K562 (cell line): ENCODE measurements around the gene JPH3. TPM values are rescaled to one million over a fixed set of nuclear protein-coding genes. Genes with fewer than 3 reads are reported as not detected.

Source experiments
- ATAC-seq: fragments of 200-7000 bp; cut with Tn5 transposase; 3 replicates; pipeline ENCODE4 v1.9.1; 2020; ENCODE audit warnings: moderate library complexity
- BruUV-seq: library from RNA; stranded (reverse); fragments of 400-500 nt; replicated peaks from 2 replicates; lab custom pipeline; 2021; lab: Mats Ljungman, UMichigan
- CTCF ChIA-PET: fragments of 300-600 bp; formaldehyde crosslinking; extraction: SDS; loops from one replicate; lab custom pipeline; 2021; ENCODE audit warnings: low intra/inter-chr PET ratio; lab: Yijun Ruan, JAX
- POLR2A ChIA-PET: fragments of 300-600, 350-650 bp; sonication (Branson Sonifier 250); formaldehyde crosslinking; extraction: SDS; loops from one replicate; lab custom pipeline; 2021; ENCODE audit warnings: antibody characterized with exemption, inconsistent platforms; lab: Yijun Ruan, JAX
- DNase-seq, 4 experiments: peaks; one replicate each; pipeline versions ENCODE4 v3.0.0 to v3.0.0-alpha.2; 2011 to 2018; ENCODE audit warnings: low spot score in 3 of 4, mixed read lengths in 3 of 4; ENCODE audit errors: extremely low read depth in 1 of 4
- FAIRE-seq: peaks from 2 replicates; lab custom pipeline; 2011; peaks lifted over from hg19 to GRCh38; lab: Jason Lieb, UNC
- H2AFZ ChIP-seq: 2 replicates; pipeline ENCODE4 v1.6.0; 2011; ENCODE audit warnings: low read depth, low read length, control low read depth, inconsistent platforms
- H3K27ac ChIP-seq: fragments of 200-600 bp; 3 replicates; pipeline ENCODE4 v1.8.0; 2011; ENCODE audit warnings: low read depth, mild to moderate bottlenecking, control low read depth, inconsistent platforms, low read length, moderate library complexity, mixed read lengths; ENCODE audit errors: extremely low read depth
- H3K27me3 ChIP-seq, 2 experiments: fragments of 300-600 bp in 1 of 2; 2 replicates in 1 of 2; 3 replicates in 1 of 2; pipeline versions ENCODE4 v1.6.0 to v1.8.0; 2011; ENCODE audit warnings: inconsistent platforms in 2 of 2, low read length in 2 of 2, mild to moderate bottlenecking in 1 of 2, mixed read lengths in 1 of 2, moderate library complexity in 1 of 2; ENCODE audit not compliant: control insufficient read depth in 2 of 2, insufficient read depth in 2 of 2
- H3K36me3 ChIP-seq: fragments of 300-600 bp; 3 replicates; pipeline ENCODE4 v1.8.0; 2011; ENCODE audit warnings: mild to moderate bottlenecking, low read length, inconsistent platforms; ENCODE audit not compliant: control insufficient read depth, insufficient read depth
- H3K4me1 ChIP-seq, 2 experiments: fragments of 200-600 bp in 1 of 2; replicated peaks in 1 of 2; 2 replicates in 1 of 2; 3 replicates in 1 of 2; pipeline versions ENCODE4 v1.5.1 to v1.8.0; 2011; ENCODE audit warnings: inconsistent platforms in 2 of 2, low read length in 2 of 2, mild to moderate bottlenecking in 1 of 2, mixed read lengths in 1 of 2, moderate library complexity in 1 of 2; ENCODE audit not compliant: control insufficient read depth in 2 of 2, insufficient read depth in 2 of 2
- H3K4me2 ChIP-seq: 2 replicates; pipeline ENCODE4 v1.6.1; 2011; ENCODE audit warnings: low read length, control low read depth, inconsistent platforms, mixed read lengths; ENCODE audit not compliant: insufficient read depth
- H3K4me3 ChIP-seq: fragments of 200-600 bp; sonication (generic), shearing (Covaris generic); 2 replicates; pipeline ENCODE4 v1.5.1; 2016; ENCODE audit warnings: control low read depth, inconsistent platforms
- H3K79me2 ChIP-seq: fragments of 200-600 bp; 3 replicates; pipeline ENCODE4 v1.8.0; 2011; ENCODE audit warnings: low read length, inconsistent platforms; ENCODE audit not compliant: control insufficient read depth, insufficient read depth
- H3K9ac ChIP-seq, 2 experiments: 2 replicates each; pipeline versions ENCODE4 v1.6.0 to v1.6.1; 2011; ENCODE audit warnings: low read depth in 2 of 2, low read length in 2 of 2, control low read depth in 1 of 2, inconsistent platforms in 1 of 2, mild to moderate bottlenecking in 1 of 2, mixed read lengths in 1 of 2; ENCODE audit not compliant: insufficient read depth in 1 of 2
- H3K9me1 ChIP-seq: one replicate; pipeline ENCODE4 v1.6.0; 2011; ENCODE audit warnings: inconsistent platforms, mild to moderate bottlenecking, low read length, moderate library complexity; ENCODE audit not compliant: control insufficient read depth, insufficient read depth
- H3K9me3 ChIP-seq: replicated peaks from 2 replicates; pipeline ENCODE4 v1.5.1; 2011; ENCODE audit warnings: low read depth, low read length, inconsistent platforms; ENCODE audit not compliant: control insufficient read depth, insufficient read depth
- H4K20me1 ChIP-seq: replicated peaks from 2 replicates; pipeline ENCODE4 v1.6.1; 2011; ENCODE audit warnings: low read length, inconsistent platforms, mixed read lengths; ENCODE audit not compliant: control insufficient read depth, insufficient read depth
- BACH1 ChIP-seq: fragments of 200-800 bp; sonication (Bioruptor generic); IDR thresholded peaks from 2 replicates; pipeline ENCODE4 v1.6.1; 2016; ENCODE audit warnings: missing genetic modification characterization, missing compliant biosample characterization
- RB1 ChIP-seq: fragments of 450-650 bp; IDR thresholded peaks from 2 replicates; pipeline ENCODE4 v1.6.1; 2017; ENCODE audit warnings: low read depth, mild to moderate bottlenecking
- RUNX1 ChIP-seq: sonication (generic); IDR thresholded peaks from 2 replicates; pipeline ENCODE4 v1.6.1; 2016; ENCODE audit warnings: antibody characterized with exemption, low read depth
- WGBS: fragments of 100-300 bp; shearing (Covaris generic); methylation state at CpG from one replicate; pipeline ENCODE4 v1.1.6; 2016; ENCODE audit warnings: low coverage, mixed read lengths; ENCODE audit not compliant: insufficient coverage; ENCODE audit errors: missing lambda C conversion rate; 5-methylcytosine and 5-hydroxymethylcytosine counted together
- in situ Hi-C: fragments of 300-500 bp; cut with MboI; formaldehyde crosslinking; loops from 4 replicates; pipeline ENCODE4 v1.15.0; 2018; ENCODE audit warnings: inconsistent platforms, mixed read lengths
- intact Hi-C: fragments of 100-400 bp; cut with micrococcal nuclease; formaldehyde crosslinking; loops from 2 replicates; pipeline ENCODE4 v1.14.2; 2022
- polyA plus RNA-seq, 8 experiments: library from polyadenylated mRNA; depleted of rRNA in 4 of 8; stranded (reverse) in 5 of 8; unstranded in 3 of 8; fragments of >200 nt; fragmentation: Nextera tagmentation in 2 of 8; fragmentation: Illumina TruSeq in 1 of 8; extraction: Ambion mirVana in 2 of 8; extraction: Trizol in 1 of 8; gene quantifications; 2 replicates each; pipeline versions ENCODE4 v1.2.1 to v1.2.3, GENCODE V29; 2011 to 2014; ENCODE audit warnings: inconsistent platforms in 1 of 8, missing spikeins in 1 of 8
- total RNA-seq, 7 experiments: library from RNA; depleted of rRNA in 6 of 7; stranded (reverse); fragments of >200 nt in 6 of 7; fragmentation: Illumina TruSeq in 2 of 7; extraction: Trizol in 2 of 7; gene quantifications; 2 replicates each; pipeline versions ENCODE4 v1.2.1 to v1.2.3, GENCODE V29; 2011 to 2021; ENCODE audit warnings: low replicate concordance in 1 of 7
- TF ChIP-seq, protein P1 (sequence below): fragments of 450-650 bp; IDR thresholded peaks from 2 replicates; pipeline ENCODE4 v1.6.1; 2016; ENCODE audit warnings: low read depth, mild to moderate bottlenecking, moderate library complexity
- TF ChIP-seq, protein P2 (sequence below): sonication (generic); formaldehyde crosslinking; IDR thresholded peaks from 2 replicates; pipeline ENCODE4 v1.8.0; 2022; ENCODE audit warnings: missing genetic modification reagents, mild to moderate bottlenecking, borderline replicate concordance

JPH3 gene
- total and polyA plus RNA-seq, 9 of the 15 experiments (the other 6 are each of a cell fraction or from before 2014, with no cell fraction given): 0.01 TPM; not detected in 8

DNA sequence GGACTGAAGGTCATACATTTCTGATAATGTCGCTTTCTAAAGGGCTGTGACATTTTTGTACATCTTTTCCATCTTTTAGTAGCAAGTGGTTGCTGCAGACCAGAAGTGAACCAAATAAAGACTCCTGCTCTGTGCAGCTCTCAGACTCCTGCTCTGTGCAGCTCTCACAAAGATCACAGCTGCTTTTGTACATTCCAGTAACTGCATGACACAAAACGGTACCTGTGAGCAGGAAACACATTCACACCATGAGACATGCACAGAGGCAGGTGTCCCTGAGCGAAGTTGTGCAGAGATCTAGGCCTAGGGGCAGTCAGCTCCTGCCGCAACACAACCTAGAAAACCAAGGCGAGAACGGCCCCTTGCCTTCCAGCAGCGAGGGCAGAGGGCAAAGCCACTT lies 95.9 kb downstream of the JPH3 start:
- ATAC-seq: no peak

More for the DNA sequence above, 95.9 kb downstream of the JPH3 start:
- CTCF ChIA-PET: no interaction called here
- DNase-seq (no peak), FAIRE-seq (no peak)
- no peaks in the 10 kb centered on the region for H3K79me2 ChIP-seq
- H3K4me2 ChIP-seq: no peak overlapping the region
- no peaks in the 10 kb centered on the region for H4K20me1 ChIP-seq
- no peaks in the 10 kb centered on the region for H3K9me3 ChIP-seq
- 77% methylated on average over 7 of the region's 7 CpGs for WGBS
- in situ Hi-C loops (no loop called here), intact Hi-C loops (no loop called here)
- no peak overlapping the region for H3K27ac ChIP-seq
- POLR2A ChIA-PET: interaction anchor here (0.6 to 1.0 kb wide), 3 partner anchors 8 to 33 kb away, joined by 3 read pairs; no protein-coding TSS in a partner anchor
- H3K9ac ChIP-seq: no peak overlapping the region
- H3K36me3 ChIP-seq: peaks cover 63% of the 10 kb centered on the region; the same call in 1 of the 3 replicates
- H2AFZ ChIP-seq: no peak overlapping the region
- BruUV-seq: no TSS peak
- H3K4me1 ChIP-seq: peaks cover 0 to 35% of the 10 kb centered on the region in 2 experiments; a peak in 2 of 5 replicates
- no peaks in the 10 kb centered on the region for H3K9me1 ChIP-seq
- H3K4me3 ChIP-seq: no peak overlapping the region
- no peak for TF ChIP-seq BACH1 (tag)
- no peak for TF ChIP-seq RB1
- no peak for TF ChIP-seq RUNX1
- TF ChIP-seq, protein P1, sequence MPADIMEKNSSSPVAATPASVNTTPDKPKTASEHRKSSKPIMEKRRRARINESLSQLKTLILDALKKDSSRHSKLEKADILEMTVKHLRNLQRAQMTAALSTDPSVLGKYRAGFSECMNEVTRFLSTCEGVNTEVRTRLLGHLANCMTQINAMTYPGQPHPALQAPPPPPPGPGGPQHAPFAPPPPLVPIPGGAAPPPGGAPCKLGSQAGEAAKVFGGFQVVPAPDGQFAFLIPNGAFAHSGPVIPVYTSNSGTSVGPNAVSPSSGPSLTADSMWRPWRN: no peak
- TF ChIP-seq, protein P2, sequence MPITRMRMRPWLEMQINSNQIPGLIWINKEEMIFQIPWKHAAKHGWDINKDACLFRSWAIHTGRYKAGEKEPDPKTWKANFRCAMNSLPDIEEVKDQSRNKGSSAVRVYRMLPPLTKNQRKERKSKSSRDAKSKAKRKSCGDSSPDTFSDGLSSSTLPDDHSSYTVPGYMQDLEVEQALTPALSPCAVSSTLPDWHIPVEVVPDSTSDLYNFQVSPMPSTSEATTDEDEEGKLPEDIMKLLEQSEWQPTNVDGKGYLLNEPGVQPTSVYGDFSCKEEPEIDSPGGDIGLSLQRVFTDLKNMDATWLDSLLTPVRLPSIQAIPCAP (CRISPR knock-in tag): no peak
- no peaks in the 10 kb centered on the region for H3K27me3 ChIP-seq
